Activated naive CD8-positive, alpha-beta T cell (primary cell): ENCODE results near the gene CYP2C9.
"Not testable (repeated sequence)": the region's sequence is repeated elsewhere in the genome, so short reads cannot be mapped to it uniquely, and the experiment has no call there.

ENCODE experiments used
- H3K27ac Mint-ChIP-seq: one replicate; pipeline ENCODE4 v1.8.0; 2021; ENCODE audit warnings: mixed read lengths
- H3K27me3 Mint-ChIP-seq: one replicate; pipeline ENCODE4 v1.8.0; 2021; ENCODE audit warnings: mixed read lengths
- H3K36me3 Mint-ChIP-seq: one replicate; pipeline ENCODE4 v1.8.0; 2021; ENCODE audit warnings: mixed read lengths
- H3K4me1 Mint-ChIP-seq: one replicate; pipeline ENCODE4 v1.8.0; 2021; ENCODE audit warnings: low read depth, mixed read lengths
- H3K4me3 Mint-ChIP-seq: one replicate; pipeline ENCODE4 v1.8.0; 2021; ENCODE audit warnings: mild to moderate bottlenecking, mixed read lengths
- H3K9me3 Mint-ChIP-seq: one replicate; pipeline ENCODE4 v1.8.0; 2021; ENCODE audit warnings: low read depth, mixed read lengths

Gene CYP2C9

GRCh38 chr10:94938383-94938782, at the start of gene CYP2C9:
Gene CYP2C9, plus strand, starts transcription at chr10:94938658. Its CDS starts 25 bp downstream, at chr10:94938683.
- H3K27ac Mint-ChIP-seq: no peak within 1 kb of the TSS
- no peaks in the 10 kb centered on the region for H3K27me3 Mint-ChIP-seq
- H3K36me3 Mint-ChIP-seq: no peaks in the 10 kb centered on the region
- no peaks in the 10 kb centered on the region for H3K4me1 Mint-ChIP-seq
- peaks cover 5% of the 10 kb centered on the region for H3K9me3 Mint-ChIP-seq
- no peak within 1 kb of the TSS for H3K4me3 Mint-ChIP-seq

- Mint-ChIP-seq H3K9me3 (no peaks in the 10 kb centered on the region), H3K27me3 (no peaks in the 10 kb centered on the region), H3K27ac (no peak overlapping the region), H3K4me3 (no peak overlapping the region), H3K36me3 (no peaks in the 10 kb centered on the region), H3K4me1 (no peaks in the 10 kb centered on the region)
These were observed 49.3 kb upstream of the CYP2C9 start for GRCh38 chr10:94889123-94889522.

GRCh38 chr10:94890264-94891022, 48.0 kb upstream of the CYP2C9 start:
- Mint-ChIP-seq H3K4me1 (no peaks in the 10 kb centered on the region), H3K9me3 (no peaks in the 10 kb centered on the region)

GRCh38 chr10:94898414-94898813, 40.0 kb upstream of the CYP2C9 start:
- H3K9me3 Mint-ChIP-seq, H3K4me3 Mint-ChIP-seq, H3K36me3 Mint-ChIP-seq, H3K4me1 Mint-ChIP-seq, H3K27ac Mint-ChIP-seq, H3K27me3 Mint-ChIP-seq: not testable (repeated sequence)

More at GRCh38 chr10:94890264-94891022, 48.0 kb upstream of the CYP2C9 start:
- no peaks in the 10 kb centered on the region for H3K36me3 Mint-ChIP-seq
- H3K27me3 Mint-ChIP-seq: no peaks in the 10 kb centered on the region
- H3K27ac Mint-ChIP-seq: no peak overlapping the region
- H3K4me3 Mint-ChIP-seq: no peak overlapping the region

GRCh38 chr10:94902080-94902479, 36.4 kb upstream of the CYP2C9 start:
- Mint-ChIP-seq H3K36me3 (no peaks in the 10 kb centered on the region), H3K4me3 (no peak overlapping the region), H3K27me3 (no peaks in the 10 kb centered on the region), H3K9me3 (no peaks in the 10 kb centered on the region), H3K4me1 (no peaks in the 10 kb centered on the region), H3K27ac (no peak overlapping the region)

- H3K4me1 Mint-ChIP-seq: no peaks in the 10 kb centered on the region
- H3K9me3 Mint-ChIP-seq: no peaks in the 10 kb centered on the region
- H3K4me3 Mint-ChIP-seq: no peak overlapping the region
- no peak overlapping the region for H3K27ac Mint-ChIP-seq
- no peaks in the 10 kb centered on the region for H3K27me3 Mint-ChIP-seq
- H3K36me3 Mint-ChIP-seq: no peaks in the 10 kb centered on the region
These were observed 35.9 kb upstream of the CYP2C9 start for GRCh38 chr10:94902570-94902969.

GRCh38 chr10:94904506-94905148, 33.8 kb upstream of the CYP2C9 start:
- not testable (repeated sequence) for H3K27ac Mint-ChIP-seq, H3K36me3 Mint-ChIP-seq

GRCh38 chr10:94916423-94916822, 22.0 kb upstream of the CYP2C9 start:
- Mint-ChIP-seq H3K36me3 (no peaks in the 10 kb centered on the region), H3K4me1 (no peaks in the 10 kb centered on the region), H3K27ac (no peak overlapping the region), H3K27me3 (no peaks in the 10 kb centered on the region), H3K9me3 (peaks cover 18% of the 10 kb centered on the region), H3K4me3 (no peak overlapping the region)

More at GRCh38 chr10:94904506-94905148, 33.8 kb upstream of the CYP2C9 start:
- H3K9me3 Mint-ChIP-seq, H3K4me1 Mint-ChIP-seq, H3K4me3 Mint-ChIP-seq, H3K27me3 Mint-ChIP-seq: not testable (repeated sequence)

GRCh38 chr10:94936721-94937120, 1.7 kb upstream of the CYP2C9 start:
- no peak overlapping the region for H3K4me3 Mint-ChIP-seq
- no peaks in the 10 kb centered on the region for H3K4me1 Mint-ChIP-seq
- H3K9me3 Mint-ChIP-seq: peaks cover 5% of the 10 kb centered on the region
- H3K36me3 Mint-ChIP-seq: no peaks in the 10 kb centered on the region
- H3K27ac Mint-ChIP-seq: no peak overlapping the region
- H3K27me3 Mint-ChIP-seq: no peaks in the 10 kb centered on the region

GRCh38 chr10:94943432-94944103, 5.1 kb downstream of the CYP2C9 start:
- not testable (repeated sequence) for H3K4me3 Mint-ChIP-seq, H3K27me3 Mint-ChIP-seq, H3K4me1 Mint-ChIP-seq, H3K36me3 Mint-ChIP-seq, H3K27ac Mint-ChIP-seq, H3K9me3 Mint-ChIP-seq

- not testable (repeated sequence) for H3K9me3 Mint-ChIP-seq, H3K4me3 Mint-ChIP-seq, H3K4me1 Mint-ChIP-seq, H3K36me3 Mint-ChIP-seq, H3K27ac Mint-ChIP-seq, H3K27me3 Mint-ChIP-seq
These were observed 7.7 kb downstream of the CYP2C9 start for GRCh38 chr10:94946181-94946580.

GRCh38 chr10:94963901-94964300, 25.4 kb downstream of the CYP2C9 start:
- Mint-ChIP-seq H3K27ac (no peak overlapping the region), H3K4me3 (no peak overlapping the region), H3K27me3 (no peaks in the 10 kb centered on the region)

GRCh38 chr10:94983555-94983954, 45.1 kb downstream of the CYP2C9 start:
- H3K27me3 Mint-ChIP-seq: no peaks in the 10 kb centered on the region
- H3K4me1 Mint-ChIP-seq: no peaks in the 10 kb centered on the region
- peaks cover 12% of the 10 kb centered on the region for H3K9me3 Mint-ChIP-seq
- no peak overlapping the region for H3K4me3 Mint-ChIP-seq
- no peak overlapping the region for H3K27ac Mint-ChIP-seq
- no peaks in the 10 kb centered on the region for H3K36me3 Mint-ChIP-seq

More at GRCh38 chr10:94963901-94964300, 25.4 kb downstream of the CYP2C9 start:
- no peaks in the 10 kb centered on the region for H3K36me3 Mint-ChIP-seq
- peaks cover 12% of the 10 kb centered on the region for H3K9me3 Mint-ChIP-seq
- no peaks in the 10 kb centered on the region for H3K4me1 Mint-ChIP-seq

GRCh38 chr10:94989192-94989591, 50.7 kb downstream of the CYP2C9 start:
- Mint-ChIP-seq H3K27ac (no peak overlapping the region), H3K36me3 (no peaks in the 10 kb centered on the region), H3K4me1 (no peaks in the 10 kb centered on the region), H3K9me3 (peaks cover 10% of the 10 kb centered on the region), H3K27me3 (no peaks in the 10 kb centered on the region), H3K4me3 (no peak overlapping the region)

GRCh38 chr10:94991243-94991888, 52.9 kb downstream of the CYP2C9 start:
- Mint-ChIP-seq H3K27ac (no peak overlapping the region), H3K36me3 (no peaks in the 10 kb centered on the region), H3K4me1 (no peaks in the 10 kb centered on the region), H3K4me3 (no peak overlapping the region), H3K9me3 (peaks cover 10% of the 10 kb centered on the region), H3K27me3 (no peaks in the 10 kb centered on the region)
